Osteocyte (in vitro differentiated cells): Measurements from ENCODE around the gene ACSL1. TPM values are rescaled to one million over a fixed set of nuclear protein-coding genes. Genes with fewer than 3 reads are reported as not detected.
A peak's percentile ranks its signal among the peaks of the same experiment; 100 is the strongest.
"Not testable (repeated sequence)": the region's sequence is repeated elsewhere in the genome, so short reads cannot be mapped to it uniquely, and the experiment has no call there.

Experiments
- DNase-seq: peaks from one replicate; pipeline ENCODE4 v3.0.0; 2021; ENCODE audit warnings: mixed read lengths; ENCODE audit not compliant: unreplicated experiment; ENCODE audit errors: extremely low spot score
- H3K27ac Mint-ChIP-seq: one replicate; pipeline ENCODE4 v1.8.0; 2021; ENCODE audit warnings: mild to moderate bottlenecking, mixed read lengths; ENCODE audit not compliant: unreplicated experiment
- H3K27me3 Mint-ChIP-seq: one replicate; pipeline ENCODE4 v1.8.0; 2021; ENCODE audit warnings: mixed read lengths; ENCODE audit not compliant: unreplicated experiment
- H3K36me3 Mint-ChIP-seq: one replicate; pipeline ENCODE4 v1.8.0; 2021; ENCODE audit warnings: mixed read lengths; ENCODE audit not compliant: unreplicated experiment
- H3K4me1 Mint-ChIP-seq: one replicate; pipeline ENCODE4 v1.8.0; 2021; ENCODE audit warnings: mixed read lengths; ENCODE audit not compliant: unreplicated experiment
- H3K4me3 Mint-ChIP-seq: one replicate; pipeline ENCODE4 v1.8.0; 2021; ENCODE audit warnings: mild to moderate bottlenecking, moderate library complexity, mixed read lengths; ENCODE audit not compliant: unreplicated experiment
- H3K9me3 Mint-ChIP-seq: one replicate; pipeline ENCODE4 v1.8.0; 2021; ENCODE audit warnings: mixed read lengths; ENCODE audit not compliant: unreplicated experiment
- total RNA-seq: library from RNA; stranded (reverse); gene quantifications from 2 replicates; pipeline ENCODE4 v1.2.1, GENCODE V29; 2021
- TF ChIP-seq, protein P1 (sequence below): fragments of 200-600 bp; sonication (generic); IDR thresholded peaks from 2 replicates; pipeline ENCODE4 v1.5.0; 2021; ENCODE audit warnings: antibody characterized with exemption, mild to moderate bottlenecking, moderate library complexity

Gene ACSL1
- total RNA-seq, 1 donor from 2014 or later: 28.6 TPM

DNA sequence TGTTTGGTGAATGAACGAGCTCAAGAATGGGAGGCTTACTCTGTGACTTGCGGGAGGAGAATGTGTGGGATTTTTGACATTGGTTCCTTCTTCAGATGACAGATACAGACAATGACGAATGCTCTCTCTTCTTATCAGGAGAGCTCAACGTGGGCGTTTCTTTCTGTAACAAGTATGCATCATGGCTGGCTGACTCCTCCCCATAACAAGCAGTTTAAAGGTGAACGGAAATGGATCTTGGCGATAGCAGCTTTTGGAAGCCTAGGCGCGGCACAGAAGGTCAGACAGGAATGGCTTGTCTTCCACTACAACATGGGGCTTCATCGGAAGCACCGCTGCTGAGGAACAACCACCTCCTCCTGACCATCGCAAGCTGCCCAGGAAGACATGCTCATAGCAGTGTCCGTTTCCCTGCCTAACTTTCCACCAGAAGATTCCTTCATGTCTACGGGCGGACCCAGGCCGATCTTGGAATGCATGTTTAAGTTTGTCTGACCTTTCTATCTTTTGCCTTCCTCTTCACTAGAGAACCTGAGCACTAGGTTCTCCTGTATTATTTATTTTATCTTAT, 18.3 kb upstream of the ACSL1 start:
- no peak overlapping the region for H3K4me3 Mint-ChIP-seq
- no peaks in the 10 kb centered on the region for H3K9me3 Mint-ChIP-seq
- peaks cover 39% of the 10 kb centered on the region for H3K27me3 Mint-ChIP-seq
- TF ChIP-seq, protein P1, sequence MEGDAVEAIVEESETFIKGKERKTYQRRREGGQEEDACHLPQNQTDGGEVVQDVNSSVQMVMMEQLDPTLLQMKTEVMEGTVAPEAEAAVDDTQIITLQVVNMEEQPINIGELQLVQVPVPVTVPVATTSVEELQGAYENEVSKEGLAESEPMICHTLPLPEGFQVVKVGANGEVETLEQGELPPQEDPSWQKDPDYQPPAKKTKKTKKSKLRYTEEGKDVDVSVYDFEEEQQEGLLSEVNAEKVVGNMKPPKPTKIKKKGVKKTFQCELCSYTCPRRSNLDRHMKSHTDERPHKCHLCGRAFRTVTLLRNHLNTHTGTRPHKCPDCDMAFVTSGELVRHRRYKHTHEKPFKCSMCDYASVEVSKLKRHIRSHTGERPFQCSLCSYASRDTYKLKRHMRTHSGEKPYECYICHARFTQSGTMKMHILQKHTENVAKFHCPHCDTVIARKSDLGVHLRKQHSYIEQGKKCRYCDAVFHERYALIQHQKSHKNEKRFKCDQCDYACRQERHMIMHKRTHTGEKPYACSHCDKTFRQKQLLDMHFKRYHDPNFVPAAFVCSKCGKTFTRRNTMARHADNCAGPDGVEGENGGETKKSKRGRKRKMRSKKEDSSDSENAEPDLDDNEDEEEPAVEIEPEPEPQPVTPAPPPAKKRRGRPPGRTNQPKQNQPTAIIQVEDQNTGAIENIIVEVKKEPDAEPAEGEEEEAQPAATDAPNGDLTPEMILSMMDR: no peak
- H3K36me3 Mint-ChIP-seq: no peaks in the 10 kb centered on the region
- DNase-seq: peak; percentile 36
- H3K27ac Mint-ChIP-seq: peak overlapping the region; percentile 28
- peaks cover 6% of the 10 kb centered on the region for H3K4me1 Mint-ChIP-seq

DNA sequence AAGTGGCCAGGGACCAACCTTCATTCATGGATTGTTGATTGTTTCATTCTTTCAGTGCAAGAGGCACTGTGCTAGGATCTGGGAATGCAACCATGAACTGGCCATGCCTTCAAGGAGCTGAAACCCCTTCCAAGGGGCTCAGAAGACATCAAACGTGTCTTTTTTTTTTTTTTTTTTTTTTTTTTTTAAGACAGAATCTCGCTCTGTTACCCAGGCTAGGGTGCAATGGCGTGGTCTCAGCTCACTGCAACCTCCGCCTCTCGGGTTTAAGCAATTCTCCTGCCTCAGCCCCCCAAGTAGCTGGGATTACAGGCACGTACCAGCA, 13.3 kb upstream of the ACSL1 start:
- not testable (repeated sequence) for H3K36me3 Mint-ChIP-seq

DNA sequence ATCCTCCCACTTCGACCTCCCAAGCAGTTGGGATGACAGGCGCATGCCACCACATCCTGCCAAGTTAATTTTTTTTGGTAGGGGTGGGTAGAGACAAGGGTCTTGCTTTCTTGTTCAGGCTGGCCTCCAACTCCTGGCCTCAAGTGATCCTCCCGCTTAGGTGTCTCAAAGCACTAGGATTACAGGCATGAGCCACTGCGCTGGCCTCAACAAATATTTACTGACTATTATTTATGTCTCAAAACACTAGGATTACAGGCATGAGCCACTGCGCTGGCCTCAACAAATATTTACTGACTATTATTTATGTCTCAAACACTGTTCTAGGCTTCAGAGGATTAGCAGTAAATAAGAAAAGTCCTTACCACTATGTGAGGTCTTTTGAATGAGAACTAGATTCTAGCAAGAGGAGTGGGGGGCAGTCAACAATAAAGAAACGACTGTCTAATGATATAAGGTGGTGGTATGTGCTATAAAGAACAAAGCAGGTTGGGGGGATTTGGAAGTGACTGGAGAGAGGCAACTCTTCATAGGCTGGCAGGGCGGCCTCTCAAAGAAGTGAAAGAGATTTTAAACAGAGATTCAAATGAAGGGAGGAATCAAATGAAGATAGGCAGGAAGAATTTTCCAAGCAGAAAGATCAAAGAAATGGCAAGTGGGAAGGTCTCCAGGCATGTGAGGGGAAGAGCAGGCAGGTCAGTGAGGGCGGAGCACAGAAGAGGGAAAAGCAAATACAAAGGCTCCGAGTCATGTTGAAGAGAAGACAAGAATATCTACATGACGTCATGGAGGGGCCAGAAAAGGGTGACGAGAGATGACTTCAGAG, 12.7 kb upstream of the ACSL1 start:
- DNase-seq: no peak
- no peak overlapping the region for H3K27ac Mint-ChIP-seq

More for the DNA sequence above, 13.3 kb upstream of the ACSL1 start:
- peaks cover 39% of the 10 kb centered on the region for H3K27me3 Mint-ChIP-seq
- H3K27ac Mint-ChIP-seq, H3K4me3 Mint-ChIP-seq, DNase-seq, H3K4me1 Mint-ChIP-seq, H3K9me3 Mint-ChIP-seq: not testable (repeated sequence)

DNA sequence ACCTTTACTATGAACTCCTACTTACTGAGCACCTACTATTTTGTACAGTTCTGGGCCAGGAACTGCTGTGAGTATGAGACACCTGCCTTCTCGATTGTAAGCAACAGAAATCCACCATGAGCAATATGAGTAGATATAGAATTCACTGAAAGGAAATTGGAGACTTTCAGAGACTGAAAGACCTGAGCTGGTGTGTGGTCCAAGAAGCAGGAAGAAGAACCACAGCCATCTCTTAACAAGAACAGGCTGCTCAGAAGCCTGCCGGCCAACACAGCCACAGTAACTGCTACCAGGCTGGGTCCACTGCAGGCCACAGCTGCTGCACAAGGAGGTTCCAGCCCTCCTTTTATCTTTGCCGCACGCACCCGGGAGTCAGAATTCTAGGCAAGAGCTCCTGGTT, 10.8 kb upstream of the ACSL1 start:
- Mint-ChIP-seq H3K4me3 (no peak overlapping the region), H3K27me3 (peaks cover 21% of the 10 kb centered on the region), H3K27ac (no peak overlapping the region), H3K36me3 (no peaks in the 10 kb centered on the region), H3K4me1 (no peaks in the 10 kb centered on the region), H3K9me3 (no peaks in the 10 kb centered on the region)
- TF ChIP-seq, protein P1: no peak
- DNase-seq: no peak

More for the DNA sequence above, 12.7 kb upstream of the ACSL1 start:
- Mint-ChIP-seq H3K36me3 (no peaks in the 10 kb centered on the region), H3K9me3 (no peaks in the 10 kb centered on the region), H3K4me1 (no peaks in the 10 kb centered on the region), H3K4me3 (no peak overlapping the region), H3K27me3 (peaks cover 34% of the 10 kb centered on the region)
- TF ChIP-seq, protein P1: no peak

DNA sequence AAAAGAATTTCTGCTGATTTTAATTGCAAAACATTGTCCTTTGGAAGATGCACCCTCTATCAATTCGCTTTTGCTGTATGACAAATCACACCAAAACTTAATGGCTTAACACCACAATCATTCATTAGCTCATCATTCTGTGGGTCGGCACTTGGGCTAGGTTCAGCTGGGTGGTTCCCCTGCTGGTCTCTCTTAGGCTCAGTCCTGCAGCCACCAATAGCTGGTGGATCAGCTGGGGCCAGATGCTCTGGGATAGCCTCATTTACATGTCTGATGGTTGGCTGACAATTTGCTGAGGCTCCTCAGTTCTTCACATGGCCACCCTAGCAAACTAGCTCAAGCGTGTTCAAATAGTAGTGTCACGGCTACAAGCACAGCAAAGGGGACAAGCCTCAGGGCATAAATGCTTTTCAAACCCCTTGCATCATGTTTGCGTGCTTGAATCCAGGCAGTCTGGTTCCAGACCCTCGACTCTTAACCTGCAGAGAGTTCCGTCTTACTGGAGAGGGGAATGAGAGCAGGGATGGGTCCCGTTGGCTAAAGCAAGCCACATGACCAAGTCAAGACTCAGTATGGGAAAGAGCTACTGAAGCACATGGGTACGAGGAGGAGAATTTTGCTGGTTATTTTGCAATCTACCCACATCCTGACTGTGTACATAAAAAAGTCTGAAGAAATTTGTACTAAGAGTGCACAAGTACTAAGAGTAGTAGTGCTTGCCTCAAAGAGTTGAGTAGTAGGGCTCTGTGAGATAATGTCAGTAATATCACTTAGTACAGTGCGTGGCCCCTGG, 7.5 kb upstream of the ACSL1 start:
- TF ChIP-seq, protein P1: no peak
- Mint-ChIP-seq H3K4me3 (no peak overlapping the region), H3K9me3 (no peaks in the 10 kb centered on the region), H3K36me3 (no peaks in the 10 kb centered on the region), H3K27ac (no peak overlapping the region), H3K27me3 (peaks cover 9% of the 10 kb centered on the region), H3K4me1 (no peaks in the 10 kb centered on the region)
- DNase-seq: no peak
